ENCODE results near the gene ABHD5. TPM values are rescaled to one million over a fixed set of nuclear protein-coding genes. Genes with fewer than 3 reads are reported as not detected.
A peak's percentile ranks its signal among the peaks of the same experiment; 100 is the strongest.
"Not testable (repeated sequence)": the region's sequence is repeated elsewhere in the genome, so short reads cannot be mapped to it uniquely, and the experiment has no call there.

ABHD5 gene
- polyA plus RNA-seq (ENCODE audit: insufficient read length in 12 of 12), result 10 to 100 TPM in 6 of 12 donors, 1 to 10 TPM in 5, not detected in 1; 8.2 to 15.5 (median 10.4) TPM
- long read RNA-seq, donor 1, full-length matches to known transcripts, result 6 of 6 reads
- long read RNA-seq, donor 1, partial matches to known transcripts, result 0 of 6 reads
- long read RNA-seq, donor 1, other reads (novel, unspliced or antisense), result 0 of 6 reads
- long read RNA-seq, donor 2, full-length matches to known transcripts, result 5 of 5 reads
- long read RNA-seq, donor 2, partial matches to known transcripts, result 0 of 5 reads
- long read RNA-seq, donor 2, other reads (novel, unspliced or antisense), result 0 of 5 reads
- long read RNA-seq, donor 3, full-length matches to known transcripts, result 1 of 1 reads
- long read RNA-seq, donor 3, partial matches to known transcripts, result 0 of 1 reads
- long read RNA-seq, donor 3, other reads (novel, unspliced or antisense), result 0 of 1 reads
- long read RNA-seq, donor 4, result 0 reads
- long read RNA-seq, donor 5, full-length matches to known transcripts, result 4 of 4 reads
- long read RNA-seq, donor 5, partial matches to known transcripts, result 0 of 4 reads
- long read RNA-seq, donor 5, other reads (novel, unspliced or antisense), result 0 of 4 reads
- long read RNA-seq, donor 6, full-length matches to known transcripts, result 1 of 1 reads
- long read RNA-seq, donor 6, partial matches to known transcripts, result 0 of 1 reads
- long read RNA-seq, donor 6, other reads (novel, unspliced or antisense), result 0 of 1 reads
- long read RNA-seq, donor 7, result 0 reads
- long read RNA-seq, donor 8, full-length matches to known transcripts, result 5 of 5 reads
- long read RNA-seq, donor 8, partial matches to known transcripts, result 0 of 5 reads
- long read RNA-seq, donor 8, other reads (novel, unspliced or antisense), result 0 of 5 reads
- long read RNA-seq, donor 9, full-length matches to known transcripts, result 2 of 2 reads
- long read RNA-seq, donor 9, partial matches to known transcripts, result 0 of 2 reads
- long read RNA-seq, donor 9, other reads (novel, unspliced or antisense), result 0 of 2 reads
- long read RNA-seq, donor 10, full-length matches to known transcripts, result 3 of 3 reads
- long read RNA-seq, donor 10, partial matches to known transcripts, result 0 of 3 reads
- long read RNA-seq, donor 10, other reads (novel, unspliced or antisense), result 0 of 3 reads
- long read RNA-seq, donor 11, full-length matches to known transcripts, result 6 of 6 reads
- long read RNA-seq, donor 11, partial matches to known transcripts, result 0 of 6 reads
- long read RNA-seq, donor 11, other reads (novel, unspliced or antisense), result 0 of 6 reads

GRCh38 chr3:43690400-43691119, at the start of gene ABHD5:
Gene ABHD5 (plus strand): TSS chr3:43690938. CDS start chr3:43690993, 55 bp downstream.
- peak; percentile 94 for DNase-seq

- no peak for DNase-seq
These were observed 49.2 kb upstream of the ABHD5 start for GRCh38 chr3:43641306-43642114.

- no peak for DNase-seq
These were observed 46.3 kb upstream of the ABHD5 start for GRCh38 chr3:43644443-43644842.

- DNase-seq, result no peak
These were observed 43.2 kb upstream of the ABHD5 start for GRCh38 chr3:43647331-43648166.

- DNase-seq, result no peak
These were observed 41.8 kb upstream of the ABHD5 start for GRCh38 chr3:43648957-43649356.

GRCh38 chr3:43649365-43649968, 41.3 kb upstream of the ABHD5 start:
- DNase-seq, result no peak

GRCh38 chr3:43650345-43650744, 40.4 kb upstream of the ABHD5 start:
- no peak for DNase-seq

GRCh38 chr3:43656390-43656789, 34.3 kb upstream of the ABHD5 start:
- not testable (repeated sequence) for DNase-seq

GRCh38 chr3:43659250-43659880, 31.4 kb upstream of the ABHD5 start:
- no peak for DNase-seq

- DNase-seq, result not testable (repeated sequence)
These were observed 29.4 kb upstream of the ABHD5 start for GRCh38 chr3:43661376-43661775.

GRCh38 chr3:43665011-43665410, 25.7 kb upstream of the ABHD5 start:
- not testable (repeated sequence) for DNase-seq

- no peak for DNase-seq
These were observed 19.9 kb upstream of the ABHD5 start for GRCh38 chr3:43670635-43671522.

- DNase-seq, result no peak
These were observed 16.2 kb upstream of the ABHD5 start for GRCh38 chr3:43674345-43675085.

GRCh38 chr3:43675593-43675992, 15.1 kb upstream of the ABHD5 start:
- DNase-seq, result no peak

GRCh38 chr3:43676441-43676840, 14.3 kb upstream of the ABHD5 start:
- DNase-seq, result no peak

GRCh38 chr3:43678375-43678774, 12.4 kb upstream of the ABHD5 start:
- not testable (repeated sequence) for DNase-seq

Data from muscle of arm (tissue), 14 donors.